C4-2B (cell line): ENCODE results near the gene DOCK6.

ENCODE experiments used
- ZFX ChIP-seq: fragments of 450-650 bp; IDR thresholded peaks from 2 replicates; pipeline ENCODE4 v1.6.1; 2017
- TF ChIP-seq, protein P1 (sequence below): fragments of 450-650 bp; conservative IDR thresholded peaks from 2 replicates; pipeline ENCODE4 v1.5.1; 2017; ENCODE audit warnings: mild to moderate bottlenecking

DNA sequence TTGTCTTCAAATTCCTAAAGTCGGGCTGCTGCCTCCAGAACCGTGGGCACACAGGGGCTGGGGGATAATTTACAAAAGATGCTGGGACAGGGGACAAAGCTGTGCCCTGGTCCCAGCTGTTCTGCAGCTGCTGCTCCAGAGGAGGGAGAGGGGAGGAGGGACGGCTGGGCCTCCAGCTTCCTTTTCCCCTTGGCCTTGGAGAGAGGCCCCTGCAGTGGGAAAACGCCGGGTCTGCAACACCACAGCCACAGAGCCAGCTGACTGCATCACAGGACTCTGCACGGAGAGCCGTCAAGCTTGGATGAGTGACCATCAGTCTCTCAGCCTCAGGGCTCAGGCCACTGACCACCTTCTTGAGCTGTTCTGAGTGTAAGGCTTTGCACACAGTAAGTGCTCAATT lies 6.1 kb downstream of the DOCK6 start:
- TF ChIP-seq, protein P1, sequence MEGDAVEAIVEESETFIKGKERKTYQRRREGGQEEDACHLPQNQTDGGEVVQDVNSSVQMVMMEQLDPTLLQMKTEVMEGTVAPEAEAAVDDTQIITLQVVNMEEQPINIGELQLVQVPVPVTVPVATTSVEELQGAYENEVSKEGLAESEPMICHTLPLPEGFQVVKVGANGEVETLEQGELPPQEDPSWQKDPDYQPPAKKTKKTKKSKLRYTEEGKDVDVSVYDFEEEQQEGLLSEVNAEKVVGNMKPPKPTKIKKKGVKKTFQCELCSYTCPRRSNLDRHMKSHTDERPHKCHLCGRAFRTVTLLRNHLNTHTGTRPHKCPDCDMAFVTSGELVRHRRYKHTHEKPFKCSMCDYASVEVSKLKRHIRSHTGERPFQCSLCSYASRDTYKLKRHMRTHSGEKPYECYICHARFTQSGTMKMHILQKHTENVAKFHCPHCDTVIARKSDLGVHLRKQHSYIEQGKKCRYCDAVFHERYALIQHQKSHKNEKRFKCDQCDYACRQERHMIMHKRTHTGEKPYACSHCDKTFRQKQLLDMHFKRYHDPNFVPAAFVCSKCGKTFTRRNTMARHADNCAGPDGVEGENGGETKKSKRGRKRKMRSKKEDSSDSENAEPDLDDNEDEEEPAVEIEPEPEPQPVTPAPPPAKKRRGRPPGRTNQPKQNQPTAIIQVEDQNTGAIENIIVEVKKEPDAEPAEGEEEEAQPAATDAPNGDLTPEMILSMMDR: no peak
- TF ChIP-seq ZFX: no peak
